ENCODE measurements around the gene EIF4B.

EIF4B gene

DNA sequence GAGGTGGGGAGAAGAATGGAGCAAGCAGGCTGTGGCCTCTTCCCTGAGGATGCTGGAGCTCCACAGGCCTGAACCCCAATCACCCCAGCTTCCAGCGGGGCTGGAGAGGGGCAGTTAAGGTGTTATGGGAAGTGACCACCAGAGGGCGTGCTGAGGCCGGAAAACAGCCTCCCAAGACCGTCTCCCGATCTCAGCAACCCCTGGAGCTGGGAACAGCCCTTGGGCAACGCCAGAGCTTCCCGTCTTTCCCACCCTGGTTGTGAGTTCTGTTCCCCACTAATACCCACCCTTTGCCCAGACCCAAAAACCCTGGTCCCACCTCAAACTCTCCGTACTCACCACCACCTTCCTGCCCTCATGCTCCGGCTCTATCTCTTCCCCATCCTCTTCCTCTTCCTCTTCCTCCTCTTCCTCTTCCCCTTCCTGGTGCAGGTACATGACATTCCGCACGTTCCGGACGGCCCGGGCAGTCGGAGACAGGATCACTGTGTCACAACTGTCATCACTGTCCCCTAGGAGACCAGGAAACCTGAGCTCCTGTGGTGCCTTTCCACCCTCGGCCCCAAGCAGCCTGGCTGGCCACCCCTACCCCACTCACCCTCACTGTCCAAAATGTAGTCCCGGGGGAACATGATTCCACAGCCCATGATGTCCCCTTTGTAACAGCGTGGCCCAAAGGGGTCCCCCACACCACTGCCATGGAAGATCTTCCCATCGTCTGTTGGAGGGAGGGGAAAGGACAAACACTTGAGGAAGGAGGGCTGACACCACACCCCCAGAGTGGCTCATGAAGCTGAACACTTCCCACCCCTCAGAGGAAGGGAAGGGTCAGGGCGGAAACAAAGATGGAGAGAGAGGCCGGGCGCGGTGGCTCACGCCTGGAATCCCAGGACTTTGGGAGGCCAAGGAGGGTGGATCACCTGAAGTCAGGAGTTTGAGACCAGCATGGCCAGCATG is 60.0 kb downstream of the EIF4B start:
- in situ Hi-C loops (cut with MboI; ENCODE audit: low sequenced_read_pairs) = loop anchor here (25.0 kb wide), 1 partner anchor 221 kb away; the partner anchor contains the start of genes MYG1 and PFDN5

GRCh38 chr12:53067074-53067992 is 61.1 kb downstream of the EIF4B start:
- in situ Hi-C loops (cut with MboI; ENCODE audit: low sequenced_read_pairs) = loop anchor here (25.0 kb wide), 1 partner anchor 220 kb away; the partner anchor contains the start of genes MYG1 and PFDN5

DNA sequence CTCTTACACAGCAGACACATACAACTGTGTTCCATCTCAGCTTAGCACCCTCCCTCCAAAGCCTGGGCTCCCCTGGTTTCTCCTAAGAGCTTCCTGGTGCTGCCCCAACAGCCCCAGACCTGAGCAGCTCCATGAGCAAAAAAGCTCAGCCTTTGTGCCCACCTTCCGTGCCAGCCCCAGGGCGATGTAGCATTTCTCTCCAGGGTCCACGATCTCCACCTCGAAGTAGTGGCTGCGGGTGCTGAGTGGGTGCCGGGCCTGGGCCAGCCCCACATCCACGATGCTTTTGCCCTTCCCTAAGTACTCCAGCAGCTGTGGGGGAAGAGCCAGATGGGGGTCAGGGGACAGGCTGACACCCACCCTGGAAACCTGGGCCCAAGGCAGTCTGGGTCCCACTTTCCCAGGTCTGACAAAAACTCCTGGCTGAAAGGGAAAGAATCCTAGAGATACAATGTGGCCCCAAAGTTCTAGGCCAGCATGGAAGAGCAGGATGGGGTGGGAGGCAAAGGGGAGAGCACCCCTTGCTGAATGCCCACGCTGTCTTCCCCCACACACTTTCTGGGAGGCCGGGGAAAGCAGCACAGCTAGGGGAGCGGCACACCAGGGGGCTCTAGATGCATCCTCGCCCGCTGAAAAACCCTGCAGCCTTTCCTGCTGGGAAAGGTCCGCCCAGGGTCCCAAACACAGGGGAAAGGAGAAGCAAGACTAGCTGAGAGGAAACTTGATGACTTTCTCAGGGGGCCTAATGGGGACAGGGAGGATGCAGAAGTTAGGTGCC is 61.9 kb downstream of the EIF4B start:
- in situ Hi-C loops (cut with MboI; ENCODE audit: low sequenced_read_pairs) = loop anchor here (25.0 kb wide), 1 partner anchor 219 kb away; the partner anchor contains the start of genes MYG1 and PFDN5

GRCh38 chr12:53068811-53069585 is 62.7 kb downstream of the EIF4B start:
- in situ Hi-C loops (cut with MboI; ENCODE audit: low sequenced_read_pairs) = loop anchor here (25.0 kb wide), 1 partner anchor 218 kb away; the partner anchor contains the start of genes MYG1 and PFDN5

- in situ Hi-C loops (cut with MboI; ENCODE audit: low sequenced_read_pairs) = loop anchor here (25.0 kb wide), 1 partner anchor 217 kb away; the partner anchor contains the start of genes MYG1 and PFDN5
These were observed 63.6 kb downstream of the EIF4B start for GRCh38 chr12:53069621-53070410.

- in situ Hi-C loops (cut with MboI; ENCODE audit: low sequenced_read_pairs) = loop anchor here (25.0 kb wide), 1 partner anchor 216 kb away; the partner anchor contains the start of genes MYG1 and PFDN5
These were observed 64.7 kb downstream of the EIF4B start for GRCh38 chr12:53070877-53071492.

- in situ Hi-C loops (cut with MboI; ENCODE audit: low sequenced_read_pairs) = loop anchor here (25.0 kb wide), 1 partner anchor 215 kb away; the partner anchor contains the start of genes MYG1 and PFDN5
These were observed 65.6 kb downstream of the EIF4B start for GRCh38 chr12:53071591-53072551.

DNA sequence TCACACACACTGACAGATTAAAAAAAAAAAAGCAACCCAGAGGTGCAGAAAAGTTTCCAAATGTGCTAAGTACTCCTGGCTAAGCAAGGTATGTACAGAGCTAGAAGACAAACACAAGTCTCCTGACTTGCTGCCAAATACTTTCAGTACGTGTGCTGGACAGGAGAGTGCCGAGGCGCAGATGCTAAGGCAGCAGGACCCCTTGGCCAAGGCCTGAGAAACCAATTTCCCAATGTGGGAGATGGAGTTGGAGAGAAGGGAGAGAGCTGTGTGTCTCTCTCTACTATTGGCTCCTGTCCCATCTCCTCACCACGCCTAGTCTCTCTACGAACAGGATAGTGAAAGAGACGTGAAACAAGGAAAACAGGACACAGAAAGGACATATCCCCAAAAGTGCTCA is 67.6 kb downstream of the EIF4B start:
- in situ Hi-C loops (cut with MboI; ENCODE audit: low sequenced_read_pairs) = loop anchor here (25.0 kb wide), 1 partner anchor 213 kb away; the partner anchor contains the start of genes MYG1 and PFDN5

GRCh38 chr12:53074283-53074998 is 68.2 kb downstream of the EIF4B start:
- in situ Hi-C loops (cut with MboI; ENCODE audit: low sequenced_read_pairs) = loop anchor here (25.0 kb wide), 1 partner anchor 213 kb away; the partner anchor contains the start of genes MYG1 and PFDN5

DNA sequence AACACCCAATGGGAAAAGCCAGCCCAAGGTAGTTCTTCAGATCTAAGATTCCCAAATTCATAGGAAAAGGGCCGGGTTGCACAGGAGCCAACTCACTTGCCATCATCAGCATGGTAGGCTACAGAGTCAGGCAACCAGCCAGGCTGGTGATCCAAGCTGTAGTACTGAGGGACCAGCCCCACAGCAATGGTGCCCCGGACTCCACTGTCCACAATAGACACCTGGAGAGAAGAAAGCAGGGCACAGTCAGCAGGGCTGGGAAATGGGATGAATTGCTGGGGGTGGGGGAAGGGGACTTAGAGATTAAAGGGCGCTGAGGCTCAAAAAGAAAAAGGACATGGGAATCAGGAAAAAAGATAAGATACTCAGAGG is 68.7 kb downstream of the EIF4B start:
- in situ Hi-C loops (cut with MboI; ENCODE audit: low sequenced_read_pairs) = loop anchor here (25.0 kb wide), 1 partner anchor 212 kb away; the partner anchor contains the start of genes MYG1 and PFDN5

DNA sequence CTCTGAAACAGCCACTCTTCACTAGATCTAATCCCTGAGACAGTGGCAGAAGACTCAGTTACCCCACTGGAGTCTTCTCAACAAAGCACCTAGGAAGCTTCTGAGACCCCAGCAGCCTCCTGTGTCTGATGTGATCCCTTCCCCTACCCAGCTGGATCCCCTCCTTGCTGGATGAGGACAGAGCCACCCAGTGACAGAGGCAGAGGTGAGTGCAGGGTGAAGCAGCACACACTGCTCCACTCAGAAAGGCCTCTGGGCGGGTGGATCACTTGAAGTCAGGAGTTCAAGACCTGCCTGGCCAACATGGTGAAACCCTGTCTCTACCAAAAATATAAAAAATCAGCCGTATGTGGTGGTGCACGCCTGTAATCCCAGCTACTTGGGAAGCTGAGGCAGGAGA is 70.2 kb downstream of the EIF4B start:
- in situ Hi-C loops (cut with MboI; ENCODE audit: low sequenced_read_pairs) = no loop called here

- in situ Hi-C loops (cut with MboI; ENCODE audit: low sequenced_read_pairs) = no loop called here
These were observed 70.8 kb downstream of the EIF4B start for GRCh38 chr12:53077030-53077429.

- in situ Hi-C loops (cut with MboI; ENCODE audit: low sequenced_read_pairs) = no loop called here
These were observed 72.4 kb downstream of the EIF4B start for GRCh38 chr12:53078425-53079225.

DNA sequence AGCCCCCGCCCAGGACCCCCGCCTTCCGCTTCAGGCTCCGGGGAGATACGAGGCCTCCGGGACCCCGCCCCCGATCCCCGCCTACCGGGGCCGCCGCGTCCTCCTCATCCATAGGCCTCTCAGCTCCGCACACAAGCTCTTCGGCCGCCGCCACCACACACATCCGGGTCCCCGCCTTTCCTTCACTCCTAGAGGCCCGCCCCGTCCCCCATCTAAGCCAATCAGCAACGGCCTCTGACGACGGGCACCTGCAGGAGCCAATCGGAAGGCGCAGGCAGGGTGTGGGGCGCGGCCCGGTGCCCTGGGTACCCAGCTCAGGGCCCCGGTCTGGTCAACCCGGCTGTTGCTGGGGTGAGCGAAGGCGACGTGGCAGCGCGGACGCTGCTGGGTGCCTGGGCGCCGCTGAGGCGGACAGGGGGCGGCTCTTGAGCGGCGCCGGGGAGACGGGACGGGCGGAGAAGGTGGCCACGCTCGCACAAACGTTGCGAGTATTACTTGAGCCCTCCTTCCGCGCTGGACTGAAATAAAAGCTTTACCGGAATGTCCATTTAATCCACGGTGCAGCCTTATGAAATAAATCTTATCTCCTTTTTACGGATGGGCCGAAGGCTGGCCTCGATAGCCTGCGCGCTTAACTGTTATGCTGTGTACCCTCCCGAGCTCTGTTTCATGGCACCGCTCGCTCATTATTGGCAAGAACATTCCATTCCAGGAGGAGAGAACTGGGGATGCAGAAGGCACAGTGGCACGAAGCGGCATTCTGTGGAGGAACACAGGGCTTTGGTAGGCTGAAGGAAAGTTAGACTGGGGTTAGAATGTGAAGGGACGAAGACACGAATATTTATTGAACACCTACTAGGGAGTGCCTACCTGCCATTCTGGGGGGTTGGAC is 73.2 kb downstream of the EIF4B start, which contains the start of gene SPRYD3:
Gene SPRYD3, minus strand, starts transcription at position 165 of the 892 bp plus-strand sequence. Its CDS starts 57 bp downstream, at position 108.
- in situ Hi-C loops (cut with MboI; ENCODE audit: low sequenced_read_pairs) = no loop called here
